H9 (cell line): Measurements from ENCODE around the gene TMEM150B. TPM values are rescaled to one million over a fixed set of nuclear protein-coding genes. Genes with fewer than 3 reads are reported as not detected.

Source experiments
- DNase-seq: peaks from one replicate; pipeline ENCODE4 v3.0.0-alpha.2; 2017
- H2AFZ ChIP-seq: one replicate; pipeline ENCODE4 v1.6.1; 2013; ENCODE audit warnings: mild to moderate bottlenecking, low read length, control low read depth, moderate library complexity
- H2AK5ac ChIP-seq: 2 replicates; pipeline ENCODE4 v1.6.1; 2013; ENCODE audit warnings: low read length, control low read depth, mixed read lengths; ENCODE audit not compliant: insufficient read length
- H2BK120ac ChIP-seq: one replicate; pipeline ENCODE4 v1.6.1; 2013; ENCODE audit warnings: low read depth, mild to moderate bottlenecking, low read length, control low read depth, inconsistent platforms; ENCODE audit not compliant: poor library complexity, severe bottlenecking
- H2BK12ac ChIP-seq: 2 replicates; pipeline ENCODE4 v1.6.1; 2013; ENCODE audit warnings: low read length, control low read depth, mixed read lengths, low read depth; ENCODE audit not compliant: insufficient read length
- H2BK15ac ChIP-seq: 2 replicates; pipeline ENCODE4 v1.6.1; 2013; ENCODE audit warnings: low read depth, low read length, control low read depth
- H2BK20ac ChIP-seq: one replicate; pipeline ENCODE4 v1.6.1; 2013; ENCODE audit warnings: low read depth, mild to moderate bottlenecking, low read length, control low read depth, inconsistent platforms; ENCODE audit not compliant: poor library complexity, severe bottlenecking
- H2BK5ac ChIP-seq: 2 replicates; pipeline ENCODE4 v1.6.1; 2013; ENCODE audit warnings: low read length, control low read depth, mixed read lengths; ENCODE audit not compliant: insufficient read length
- H3K14ac ChIP-seq: 2 replicates; pipeline ENCODE4 v1.6.1; 2013; ENCODE audit warnings: low read length, control low read depth; ENCODE audit not compliant: insufficient read depth
- H3K18ac ChIP-seq: 2 replicates; pipeline ENCODE4 v1.6.1; 2013; ENCODE audit warnings: low read depth, mild to moderate bottlenecking, mixed read lengths, low read length, control low read depth; ENCODE audit not compliant: insufficient read length
- H3K23ac ChIP-seq: 2 replicates; pipeline ENCODE4 v1.6.1; 2013; ENCODE audit warnings: low read length, control low read depth, mixed read lengths, low read depth; ENCODE audit not compliant: insufficient read length
- H3K23me2 ChIP-seq: 2 replicates; pipeline ENCODE4 v1.6.1; 2013; ENCODE audit warnings: low read depth, mild to moderate bottlenecking, mixed read lengths, low read length, control low read depth; ENCODE audit not compliant: insufficient read length, poor library complexity, severe bottlenecking
- H3K27ac ChIP-seq: 2 replicates; pipeline ENCODE4 v1.5.1; 2013; ENCODE audit warnings: low read length, control low read depth, mixed read lengths, low read depth; ENCODE audit not compliant: insufficient read length
- H3K27me3 ChIP-seq: 2 replicates; pipeline ENCODE4 v1.6.1; 2013; ENCODE audit warnings: low read length, control low read depth, inconsistent platforms; ENCODE audit not compliant: insufficient read depth
- H3K4ac ChIP-seq: 2 replicates; pipeline ENCODE4 v1.6.1; 2013; ENCODE audit warnings: low read depth, mild to moderate bottlenecking, control low read depth, inconsistent platforms, low read length, moderate library complexity
- H3K4me1 ChIP-seq: 2 replicates; pipeline ENCODE4 v1.6.1; 2013; ENCODE audit warnings: low read length, control low read depth, inconsistent platforms; ENCODE audit not compliant: insufficient read depth
- H3K4me2 ChIP-seq: 2 replicates; pipeline ENCODE4 v1.6.1; 2013; ENCODE audit warnings: low read length, control low read depth, mixed read lengths; ENCODE audit not compliant: insufficient read length, insufficient read depth
- H3K56ac ChIP-seq: 2 replicates; pipeline ENCODE4 v1.6.1; 2013; ENCODE audit warnings: low read depth, mild to moderate bottlenecking, mixed read lengths, low read length, control low read depth; ENCODE audit not compliant: insufficient read length
- H3K79me1 ChIP-seq: 2 replicates; pipeline ENCODE4 v1.6.1; 2013; ENCODE audit warnings: low read depth, mild to moderate bottlenecking, moderate library complexity, low read length, control low read depth, inconsistent platforms; ENCODE audit not compliant: insufficient read depth, poor library complexity, severe bottlenecking
- H3K79me2 ChIP-seq: 2 replicates; pipeline ENCODE4 v1.6.1; 2013; ENCODE audit warnings: low read length, control low read depth, inconsistent platforms; ENCODE audit not compliant: insufficient read depth
- H3K9ac ChIP-seq: 2 replicates; pipeline ENCODE4 v1.6.1; 2013; ENCODE audit warnings: low read length, control low read depth, mixed read lengths; ENCODE audit not compliant: insufficient read length; ENCODE audit errors: extremely low read depth
- H3K9me3 ChIP-seq: one replicate; pipeline ENCODE4 v1.6.1; 2013; ENCODE audit warnings: low read depth, low read length, inconsistent platforms; ENCODE audit not compliant: control insufficient read depth
- H3T11ph ChIP-seq: one replicate; pipeline ENCODE4 v1.6.1; 2013; ENCODE audit warnings: mild to moderate bottlenecking, low read length, control low read depth, inconsistent platforms
- H4K20me1 ChIP-seq: one replicate; pipeline ENCODE4 v1.6.1; 2013; ENCODE audit not compliant: control insufficient read depth, insufficient read length, insufficient read depth
- H4K5ac ChIP-seq: 2 replicates; pipeline ENCODE4 v1.6.1; 2013; ENCODE audit warnings: low read depth, mild to moderate bottlenecking, mixed read lengths, low read length, control low read depth; ENCODE audit not compliant: insufficient read length
- H4K8ac ChIP-seq: replicated peaks from 2 replicates; pipeline ENCODE4 v1.6.1; 2013; ENCODE audit warnings: low read length, control low read depth, mixed read lengths, low read depth; ENCODE audit not compliant: insufficient read length
- H4K91ac ChIP-seq: 2 replicates; pipeline ENCODE4 v1.6.1; 2013; ENCODE audit warnings: low read depth, mild to moderate bottlenecking, moderate library complexity, mixed read lengths, low read length, control low read depth; ENCODE audit not compliant: insufficient read length
- H3K27ac Mint-ChIP-seq, 3 experiments: 2 replicates in 2 of 3; 3 replicates in 1 of 3; pipeline ENCODE4 v1.8.0; 2020 to 2021; ENCODE audit warnings: mixed read lengths in 3 of 3, mild to moderate bottlenecking in 1 of 3, moderate library complexity in 1 of 3
- H3K27me3 Mint-ChIP-seq: 2 replicates; pipeline ENCODE4 v1.8.0; 2021; ENCODE audit warnings: low read depth, mild to moderate bottlenecking, moderate library complexity, mixed read lengths
- H3K36me3 Mint-ChIP-seq, 3 experiments: 2 replicates in 2 of 3; 3 replicates in 1 of 3; pipeline ENCODE4 v1.8.0; 2020 to 2021; ENCODE audit warnings: low read depth in 3 of 3, mixed read lengths in 3 of 3; ENCODE audit not compliant: insufficient read depth in 1 of 3
- H3K4me1 Mint-ChIP-seq, 2 experiments: 2 replicates each; pipeline ENCODE4 v1.8.0; 2020; ENCODE audit warnings: mixed read lengths in 2 of 2
- H3K4me3 Mint-ChIP-seq, 2 experiments: 2 replicates in 1 of 2; 3 replicates in 1 of 2; pipeline ENCODE4 v1.8.0; 2020 to 2021; ENCODE audit warnings: mild to moderate bottlenecking in 2 of 2, mixed read lengths in 2 of 2, moderate library complexity in 1 of 2
- H3K9me3 Mint-ChIP-seq, 2 experiments: 2 replicates in 1 of 2; 3 replicates in 1 of 2; pipeline ENCODE4 v1.8.0; 2020; ENCODE audit warnings: mild to moderate bottlenecking in 2 of 2, mixed read lengths in 2 of 2, moderate library complexity in 1 of 2
- WGBS: extraction: QIAGEN DNeasy Blood & Tissue Kit; methylation state at CpG from one replicate; pipeline ENCODE4 v1.1.7; 2013; ENCODE audit warnings: missing lambda C conversion rate, low lambda C conversion rate, mixed read lengths; ENCODE audit not compliant: insufficient read length; ENCODE audit errors: extremely low coverage; 5-methylcytosine and 5-hydroxymethylcytosine counted together
- total RNA-seq: library from RNA; stranded (reverse); gene quantifications from 2 replicates; pipeline ENCODE4 v1.2.1, GENCODE V29; 2021
- TF ChIP-seq, protein P1 (sequence below): fragments of 200-600 bp; sonication (generic); conservative IDR thresholded peaks from 3 replicates; pipeline ENCODE4 v1.8.0; 2021; ENCODE audit warnings: antibody characterized with exemption, mild to moderate bottlenecking

Gene TMEM150B
- total RNA-seq, 1 experiment from 2014 or later, result 0.63 TPM

DNA sequence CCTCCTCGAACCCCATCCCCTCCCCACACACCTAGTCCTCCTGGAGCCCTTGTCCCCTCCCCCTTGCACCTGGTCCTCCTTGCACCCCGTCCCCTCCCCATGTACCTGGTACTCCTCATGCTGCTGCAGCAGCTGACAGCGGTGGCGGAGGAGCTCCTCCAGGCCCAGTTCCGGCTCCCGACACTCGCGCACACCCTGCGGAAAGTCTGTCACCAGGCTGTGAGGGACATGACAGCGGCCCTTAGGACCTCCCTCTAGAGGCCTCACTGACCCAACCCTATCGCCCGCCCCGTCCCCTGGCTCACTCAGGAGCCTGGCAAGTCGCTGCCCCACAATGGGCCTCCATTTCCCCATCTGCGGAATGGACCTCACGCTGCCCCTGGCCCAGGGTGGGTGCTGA lies 60.0 kb downstream of the TMEM150B start:
- Histone ChIP-seq H4K8ac (no peak overlapping the region), H3K79me1 (no peaks in the 10 kb centered on the region), H3K56ac (no peak overlapping the region), H2BK15ac (no peak overlapping the region), H3K27ac (no peak overlapping the region), H2BK120ac (no peak overlapping the region), H2BK12ac (no peak overlapping the region), H2BK20ac (no peak overlapping the region), H3K79me2 (no peaks in the 10 kb centered on the region), H3K27me3 (no peaks in the 10 kb centered on the region), H4K5ac (no peak overlapping the region), H3K4me2 (no peak overlapping the region), H3T11ph (no peak overlapping the region), H4K91ac (no peak overlapping the region), H3K9ac (no peak overlapping the region), H3K4ac (no peak overlapping the region), H2BK5ac (no peak overlapping the region), H2AK5ac (no peak overlapping the region), H3K4me1 (no peaks in the 10 kb centered on the region), H3K18ac (no peak overlapping the region), H3K14ac (no peak overlapping the region; the same call in 1 of the 2 replicates), H3K23me2 (no peaks in the 10 kb centered on the region), H2AFZ (no peak overlapping the region), H3K23ac (no peak overlapping the region), H4K20me1 (no peaks in the 10 kb centered on the region), H3K9me3 (peaks cover 8% of the 10 kb centered on the region)
- no peak overlapping the region for H3K27ac Mint-ChIP-seq
- H3K36me3 Mint-ChIP-seq, result peaks cover 10 to 14% (median 12%) of the 10 kb centered on the region in 3 experiments
- TF ChIP-seq, protein P1, sequence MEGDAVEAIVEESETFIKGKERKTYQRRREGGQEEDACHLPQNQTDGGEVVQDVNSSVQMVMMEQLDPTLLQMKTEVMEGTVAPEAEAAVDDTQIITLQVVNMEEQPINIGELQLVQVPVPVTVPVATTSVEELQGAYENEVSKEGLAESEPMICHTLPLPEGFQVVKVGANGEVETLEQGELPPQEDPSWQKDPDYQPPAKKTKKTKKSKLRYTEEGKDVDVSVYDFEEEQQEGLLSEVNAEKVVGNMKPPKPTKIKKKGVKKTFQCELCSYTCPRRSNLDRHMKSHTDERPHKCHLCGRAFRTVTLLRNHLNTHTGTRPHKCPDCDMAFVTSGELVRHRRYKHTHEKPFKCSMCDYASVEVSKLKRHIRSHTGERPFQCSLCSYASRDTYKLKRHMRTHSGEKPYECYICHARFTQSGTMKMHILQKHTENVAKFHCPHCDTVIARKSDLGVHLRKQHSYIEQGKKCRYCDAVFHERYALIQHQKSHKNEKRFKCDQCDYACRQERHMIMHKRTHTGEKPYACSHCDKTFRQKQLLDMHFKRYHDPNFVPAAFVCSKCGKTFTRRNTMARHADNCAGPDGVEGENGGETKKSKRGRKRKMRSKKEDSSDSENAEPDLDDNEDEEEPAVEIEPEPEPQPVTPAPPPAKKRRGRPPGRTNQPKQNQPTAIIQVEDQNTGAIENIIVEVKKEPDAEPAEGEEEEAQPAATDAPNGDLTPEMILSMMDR, result no peak
- no peak overlapping the region for H3K4me3 Mint-ChIP-seq
- H3K27me3 Mint-ChIP-seq, result no peaks in the 10 kb centered on the region
- H3K4me1 Mint-ChIP-seq, result peaks cover 4 to 9% of the 10 kb centered on the region in 2 experiments
- WGBS, result no CpG with 5 or more reads among the region's 16 CpGs
- DNase-seq, result no peak
- H3K9me3 Mint-ChIP-seq, result peaks cover 8 to 10% of the 10 kb centered on the region in 2 experiments
